ENCODE results near the gene SUN1. TPM values are rescaled to one million over a fixed set of nuclear protein-coding genes. Genes with fewer than 3 reads are reported as not detected.
"Not testable (repeated sequence)": the region's sequence is repeated elsewhere in the genome, so short reads cannot be mapped to it uniquely, and the experiment has no call there.

SUN1 gene
- total RNA-seq, 1 donor from 2014 or later = 121 TPM

GRCh38 chr7:904847-905246, 72.6 kb downstream of the SUN1 start:
- no peaks in the 10 kb centered on the region for H3K4me1 Mint-ChIP-seq (ENCODE audit: unreplicated experiment)

GRCh38 chr7:906776-907157, 74.5 kb downstream of the SUN1 start:
- H3K27ac Mint-ChIP-seq = no peak overlapping the region
- no peak overlapping the region for H3K4me3 Mint-ChIP-seq
- H3K4me1 Mint-ChIP-seq (ENCODE audit: unreplicated experiment) = no peaks in the 10 kb centered on the region
- no peaks in the 10 kb centered on the region for H3K9me3 Mint-ChIP-seq
- peaks cover 23% of the 10 kb centered on the region for H3K27me3 Mint-ChIP-seq
- H3K36me3 Mint-ChIP-seq = no peaks in the 10 kb centered on the region
- no peak for DNase-seq (ENCODE audit: extremely low spot score, unreplicated experiment)
- no peak for TF ChIP-seq CTCF (conservative IDR thresholded peaks at IDR 0.05)

More at GRCh38 chr7:904847-905246, 72.6 kb downstream of the SUN1 start:
- H3K4me3 Mint-ChIP-seq = no peak overlapping the region
- H3K36me3 Mint-ChIP-seq = no peaks in the 10 kb centered on the region
- H3K9me3 Mint-ChIP-seq = no peaks in the 10 kb centered on the region
- H3K27me3 Mint-ChIP-seq = peaks cover 17% of the 10 kb centered on the region
- no peak for DNase-seq (ENCODE audit: extremely low spot score, unreplicated experiment)
- no peak overlapping the region for H3K27ac Mint-ChIP-seq
- no peak for TF ChIP-seq CTCF (conservative IDR thresholded peaks at IDR 0.05)

- Mint-ChIP-seq H3K36me3 (no peaks in the 10 kb centered on the region), H3K4me1 (ENCODE audit: unreplicated experiment) (no peaks in the 10 kb centered on the region), H3K27me3 (peaks cover 22% of the 10 kb centered on the region), H3K27ac (no peak overlapping the region), H3K9me3 (no peaks in the 10 kb centered on the region), H3K4me3 (no peak overlapping the region)
- no peak for DNase-seq (ENCODE audit: extremely low spot score, unreplicated experiment)
- TF ChIP-seq CTCF (conservative IDR thresholded peaks at IDR 0.05) = no peak
Observed at GRCh38 chr7:907158-907980, 75.1 kb downstream of the SUN1 start.

GRCh38 chr7:908159-908581, 75.9 kb downstream of the SUN1 start:
- Mint-ChIP-seq H3K4me1 (ENCODE audit: unreplicated experiment) (no peaks in the 10 kb centered on the region), H3K9me3 (no peaks in the 10 kb centered on the region), H3K36me3 (no peaks in the 10 kb centered on the region), H3K27me3 (peaks cover 14% of the 10 kb centered on the region), H3K27ac (no peak overlapping the region), H3K4me3 (no peak overlapping the region)
- TF ChIP-seq CTCF (conservative IDR thresholded peaks at IDR 0.05) = no peak
- DNase-seq (ENCODE audit: extremely low spot score, unreplicated experiment) = no peak

GRCh38 chr7:908591-909357, 76.5 kb downstream of the SUN1 start:
- not testable (repeated sequence) for H3K36me3 Mint-ChIP-seq; H3K4me3 Mint-ChIP-seq; H3K27ac Mint-ChIP-seq; H3K4me1 Mint-ChIP-seq (ENCODE audit: unreplicated experiment); H3K9me3 Mint-ChIP-seq; DNase-seq (ENCODE audit: extremely low spot score, unreplicated experiment)
- H3K27me3 Mint-ChIP-seq = peaks cover 14% of the 10 kb centered on the region
- TF ChIP-seq CTCF (conservative IDR thresholded peaks at IDR 0.05) = peak; percentile 83
